ENCODE results near the gene MBD5. TPM values are rescaled to one million over a fixed set of nuclear protein-coding genes. Genes with fewer than 3 reads are reported as not detected.

The MBD5 gene
- total RNA-seq, 1 experiment from 2014 or later, result 8.5 TPM

DNA sequence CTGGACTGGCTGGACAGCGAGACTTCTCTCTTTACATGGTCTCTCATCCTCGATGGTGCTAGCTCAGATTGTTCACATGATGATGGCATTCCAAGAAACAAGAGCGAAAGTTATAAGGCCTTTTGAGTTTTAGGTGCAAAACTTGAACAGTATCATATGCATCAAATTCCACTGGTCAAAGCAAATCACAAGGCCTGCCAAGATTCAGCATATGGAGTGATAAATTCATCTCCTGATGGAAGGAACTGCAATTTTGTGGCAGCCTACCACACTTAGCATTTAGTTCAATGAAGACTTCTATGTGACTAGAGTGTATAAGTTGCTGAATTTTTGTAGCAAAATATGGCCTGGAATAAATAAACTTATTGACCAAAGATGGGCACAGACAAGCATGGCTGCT lies 429.6 kb downstream of the MBD5 start:
- ChIA-PET POLR2A (ENCODE audit: unreplicated experiment) (no interaction called here), CTCF (no interaction called here)
- no peaks in the 10 kb centered on the region for H3K4me1 ChIP-seq (ENCODE audit: insufficient read depth, low read length)
- ATAC-seq, result no peak
- intact Hi-C loops (cut with micrococcal nuclease), result no loop called here
- no peaks in the 10 kb centered on the region for H3K36me3 ChIP-seq (ENCODE audit: low read depth, low read length)
- H3K27ac ChIP-seq (ENCODE audit: low read length), result no peak overlapping the region
- no peaks in the 10 kb centered on the region for H3K27me3 ChIP-seq (ENCODE audit: low read length)
- H3K4me2 ChIP-seq (ENCODE audit: low read length), result no peak overlapping the region
- H3K9me2 ChIP-seq (replicated peaks; ENCODE audit: low read length), result no peaks in the 10 kb centered on the region
- H3K9me3 ChIP-seq (ENCODE audit: low read length), result no peaks in the 10 kb centered on the region
- no peak overlapping the region for H3K9ac ChIP-seq (ENCODE audit: low read length)
- H3K79me2 ChIP-seq (ENCODE audit: low read length), result no peaks in the 10 kb centered on the region
- no peak overlapping the region for H2AFZ ChIP-seq (ENCODE audit: low read length)
- no peak for TF ChIP-seq EZH2 (IDR thresholded peaks at IDR 0.05; ENCODE audit: low read length, unreplicated experiment)
- TF ChIP-seq, protein P1, sequence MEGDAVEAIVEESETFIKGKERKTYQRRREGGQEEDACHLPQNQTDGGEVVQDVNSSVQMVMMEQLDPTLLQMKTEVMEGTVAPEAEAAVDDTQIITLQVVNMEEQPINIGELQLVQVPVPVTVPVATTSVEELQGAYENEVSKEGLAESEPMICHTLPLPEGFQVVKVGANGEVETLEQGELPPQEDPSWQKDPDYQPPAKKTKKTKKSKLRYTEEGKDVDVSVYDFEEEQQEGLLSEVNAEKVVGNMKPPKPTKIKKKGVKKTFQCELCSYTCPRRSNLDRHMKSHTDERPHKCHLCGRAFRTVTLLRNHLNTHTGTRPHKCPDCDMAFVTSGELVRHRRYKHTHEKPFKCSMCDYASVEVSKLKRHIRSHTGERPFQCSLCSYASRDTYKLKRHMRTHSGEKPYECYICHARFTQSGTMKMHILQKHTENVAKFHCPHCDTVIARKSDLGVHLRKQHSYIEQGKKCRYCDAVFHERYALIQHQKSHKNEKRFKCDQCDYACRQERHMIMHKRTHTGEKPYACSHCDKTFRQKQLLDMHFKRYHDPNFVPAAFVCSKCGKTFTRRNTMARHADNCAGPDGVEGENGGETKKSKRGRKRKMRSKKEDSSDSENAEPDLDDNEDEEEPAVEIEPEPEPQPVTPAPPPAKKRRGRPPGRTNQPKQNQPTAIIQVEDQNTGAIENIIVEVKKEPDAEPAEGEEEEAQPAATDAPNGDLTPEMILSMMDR (conservative IDR thresholded peaks at IDR 0.05; ENCODE audit: low read depth, low read length), result no peak
- TF ChIP-seq EZH2phosphoT487 (IDR thresholded peaks at IDR 0.05; ENCODE audit: borderline replicate concordance, low read length), result no peak
- no TSS peak for BruUV-seq (replicated peaks)
- H4K20me1 ChIP-seq (ENCODE audit: low read length), result no peaks in the 10 kb centered on the region
- DNase-seq, result no peak
- no peaks in the 10 kb centered on the region for H3F3A ChIP-seq (ENCODE audit: low read length, unreplicated experiment)
- H3K4me3 ChIP-seq (ENCODE audit: low read length), result no peak overlapping the region

DNA sequence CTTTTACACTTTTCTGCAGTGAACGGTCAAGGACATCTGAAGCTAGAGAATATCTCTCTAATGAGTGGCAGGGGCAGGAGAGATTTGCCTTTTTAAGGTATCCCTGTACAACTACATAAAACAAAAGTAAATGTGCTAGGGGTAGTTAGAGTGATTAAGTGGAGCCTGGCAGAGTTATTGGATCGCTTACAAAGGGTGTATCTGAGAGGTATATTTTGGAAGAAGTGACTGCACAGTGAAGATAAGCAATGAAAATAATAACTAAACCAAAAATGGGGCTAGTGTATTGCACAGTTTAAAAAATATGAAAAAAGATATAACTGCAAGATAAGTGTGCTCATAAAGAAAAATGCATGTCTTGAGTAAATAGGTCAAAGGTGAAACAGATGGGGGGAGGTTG lies 430.2 kb downstream of the MBD5 start:
- BruUV-seq (replicated peaks), result no TSS peak
- no peak for ATAC-seq
- intact Hi-C loops (cut with micrococcal nuclease), result loop anchor here (1.0 kb wide), 1 partner anchor 18 kb away; no protein-coding TSS in a partner anchor
- ChIA-PET CTCF (no interaction called here), POLR2A (ENCODE audit: unreplicated experiment) (no interaction called here)
- H3K27me3 ChIP-seq (ENCODE audit: low read length), result no peaks in the 10 kb centered on the region
- H2AFZ ChIP-seq (ENCODE audit: low read length), result no peak overlapping the region
- H3K79me2 ChIP-seq (ENCODE audit: low read length), result no peaks in the 10 kb centered on the region
- H3K4me1 ChIP-seq (ENCODE audit: insufficient read depth, low read length), result no peaks in the 10 kb centered on the region
- no peaks in the 10 kb centered on the region for H3K36me3 ChIP-seq (ENCODE audit: low read depth, low read length)
- no peak for DNase-seq
- H4K20me1 ChIP-seq (ENCODE audit: low read length), result no peaks in the 10 kb centered on the region
- no peaks in the 10 kb centered on the region for H3K9me2 ChIP-seq (replicated peaks; ENCODE audit: low read length)
- no peaks in the 10 kb centered on the region for H3K9me3 ChIP-seq (ENCODE audit: low read length)
- no peak overlapping the region for H3K4me2 ChIP-seq (ENCODE audit: low read length)
- H3K4me3 ChIP-seq (ENCODE audit: low read length), result no peak overlapping the region
- TF ChIP-seq, protein P1 (conservative IDR thresholded peaks at IDR 0.05; ENCODE audit: low read depth, low read length), result no peak
- no peak overlapping the region for H3K9ac ChIP-seq (ENCODE audit: low read length)
- no peak overlapping the region for H3K27ac ChIP-seq (ENCODE audit: low read length)
- H3F3A ChIP-seq (ENCODE audit: low read length, unreplicated experiment), result no peaks in the 10 kb centered on the region

DNA sequence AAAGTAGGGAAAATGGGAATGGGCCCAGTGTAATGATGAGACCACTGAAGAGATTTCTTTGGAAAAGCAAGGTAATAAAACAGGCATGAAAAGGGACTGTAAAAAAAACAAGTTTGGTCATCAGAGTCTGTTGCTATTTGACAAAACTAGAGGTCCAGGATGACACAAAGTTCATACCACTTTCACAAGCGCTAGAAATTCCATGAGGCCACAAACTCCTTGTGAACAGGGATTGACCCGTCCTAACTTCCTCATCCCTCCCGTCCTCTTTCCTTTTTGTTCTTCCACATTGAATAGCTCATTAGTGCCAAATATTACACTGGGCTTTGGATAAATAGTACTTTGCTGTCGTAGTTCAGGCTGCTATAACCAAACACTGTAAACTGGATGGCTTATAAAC lies 434.9 kb downstream of the MBD5 start:
- CTCF ChIA-PET, result interaction anchor here (0.6 kb wide), 1 partner anchor 1267 kb away, joined by 4 read pairs; no protein-coding TSS in a partner anchor
- Histone ChIP-seq H2AFZ (ENCODE audit: low read length) (no peak overlapping the region), H3F3A (ENCODE audit: low read length, unreplicated experiment) (no peaks in the 10 kb centered on the region), H3K9me3 (ENCODE audit: low read length) (no peaks in the 10 kb centered on the region), H3K27me3 (ENCODE audit: low read length) (no peaks in the 10 kb centered on the region), H3K36me3 (ENCODE audit: low read depth, low read length) (no peaks in the 10 kb centered on the region), H4K20me1 (ENCODE audit: low read length) (no peaks in the 10 kb centered on the region), H3K4me1 (ENCODE audit: insufficient read depth, low read length) (no peaks in the 10 kb centered on the region), H3K27ac (ENCODE audit: low read length) (no peak overlapping the region), H3K4me3 (ENCODE audit: low read length) (no peak overlapping the region), H3K79me2 (ENCODE audit: low read length) (no peaks in the 10 kb centered on the region), H3K9ac (ENCODE audit: low read length) (no peak overlapping the region), H3K9me2 (replicated peaks; ENCODE audit: low read length) (no peaks in the 10 kb centered on the region), H3K4me2 (ENCODE audit: low read length) (no peak overlapping the region)
- intact Hi-C loops (cut with micrococcal nuclease), result no loop called here
- no peak for DNase-seq
- TF ChIP-seq EZH2phosphoT487 (IDR thresholded peaks at IDR 0.05; ENCODE audit: borderline replicate concordance, low read length) (no peak), EZH2 (IDR thresholded peaks at IDR 0.05; ENCODE audit: low read length, unreplicated experiment) (no peak)
- TF ChIP-seq, protein P1 (conservative IDR thresholded peaks at IDR 0.05; ENCODE audit: low read depth, low read length), result no peak
- POLR2A ChIA-PET (ENCODE audit: unreplicated experiment), result no interaction called here
- ATAC-seq, result no peak
- BruUV-seq (replicated peaks), result no TSS peak
